ENCODE data around the gene ACVR1C.

Gene ACVR1C

DNA sequence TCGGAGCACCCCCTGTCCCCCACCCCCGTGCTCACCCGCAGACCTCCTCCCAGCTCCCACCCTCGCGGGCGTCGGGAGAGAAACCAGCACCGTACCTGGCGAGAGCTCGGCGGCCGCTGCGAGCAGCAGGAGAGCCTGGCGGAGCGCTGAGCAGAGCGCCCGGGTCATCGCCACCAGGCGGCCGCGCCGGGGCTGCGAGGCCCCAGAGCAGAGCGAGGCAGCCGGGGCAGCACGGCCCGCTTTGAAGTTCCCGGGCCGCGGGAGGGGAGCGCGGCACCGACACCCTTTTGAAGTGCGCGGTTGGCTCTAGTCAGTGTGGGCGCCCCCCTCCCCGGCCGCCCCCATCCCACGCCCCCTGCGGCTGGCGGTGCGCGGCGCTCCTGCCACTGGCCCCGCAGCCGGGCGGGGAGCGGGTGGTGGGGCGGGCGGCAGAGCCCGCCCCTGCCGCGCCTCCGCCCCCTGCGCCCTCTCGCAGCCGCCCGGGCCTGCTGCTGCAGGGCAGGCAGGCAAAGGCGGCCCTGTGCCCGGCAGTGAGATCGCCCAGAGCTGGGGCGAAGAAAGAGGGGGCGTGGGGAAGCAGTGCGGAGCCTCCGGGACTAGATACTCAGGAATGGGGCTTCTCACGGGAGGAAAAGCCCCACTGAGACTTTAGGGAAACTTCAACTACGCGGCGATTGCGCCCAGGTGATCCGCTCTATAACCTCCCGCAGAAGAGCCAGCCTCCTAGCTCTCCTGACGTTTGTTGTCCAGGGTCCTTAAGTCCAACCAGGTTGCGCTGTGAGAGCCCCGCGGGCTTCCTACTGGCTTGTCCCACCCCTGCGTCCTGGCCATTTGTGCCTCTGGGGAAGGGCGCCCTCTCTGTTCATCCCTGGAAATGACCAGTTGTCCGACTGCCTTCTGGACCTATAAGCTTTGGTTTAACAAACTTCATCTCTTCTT, at the start of gene ACVR1C:
TSS of gene ACVR1C (minus strand) at position 388 of the 939 bp plus-strand sequence. CDS start at position 168, 220 bp downstream.
- FAIRE-seq (no peak), DNase-seq (ENCODE audit: insufficient read length, low spot score) (peak; percentile 56)

GRCh38 chr2:157677941-157678340, 49.3 kb upstream of the ACVR1C start:
- DNase-seq (ENCODE audit: insufficient read length, low spot score) (no peak), FAIRE-seq (no peak)

DNA sequence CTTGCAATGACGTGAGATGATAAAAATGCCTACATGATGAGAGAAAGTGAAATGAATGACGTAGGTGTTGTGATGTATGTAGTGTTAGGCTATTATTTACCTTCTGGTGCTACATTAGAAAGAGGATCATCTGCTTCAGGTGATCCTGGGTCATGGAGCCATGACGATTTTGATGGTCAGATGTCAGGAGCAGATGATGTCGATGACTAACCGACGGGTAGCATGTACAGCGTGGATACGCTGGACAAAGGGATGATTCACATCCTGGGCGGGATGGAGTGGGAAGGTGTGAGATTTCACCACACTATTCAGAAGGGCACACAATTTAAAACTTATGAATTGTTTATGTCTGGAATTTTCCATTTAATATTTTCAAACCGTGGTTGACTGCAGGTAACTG, 43.5 kb upstream of the ACVR1C start:
- DNase-seq (ENCODE audit: insufficient read length, low spot score) (no peak), FAIRE-seq (no peak)

DNA sequence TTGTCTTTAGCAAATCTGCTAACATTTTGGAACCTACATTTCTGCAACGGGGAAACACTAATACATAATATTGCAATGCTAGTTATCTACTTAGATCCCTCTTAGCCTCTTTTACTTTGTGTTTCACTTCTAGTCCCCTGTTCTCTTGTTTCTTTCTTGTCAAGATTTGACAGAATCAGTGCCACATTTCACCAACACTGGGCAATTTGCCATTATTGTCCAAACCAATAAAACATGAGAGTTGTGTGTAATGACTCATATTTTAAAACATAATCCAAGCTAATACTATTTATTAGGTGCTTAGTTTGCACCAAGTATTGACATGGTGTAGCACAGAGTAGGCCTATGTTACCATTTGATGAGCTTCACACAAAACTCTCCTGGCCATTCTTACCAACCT, 33.7 kb upstream of the ACVR1C start:
- DNase-seq (ENCODE audit: insufficient read length, low spot score) (no peak), FAIRE-seq (no peak)

DNA sequence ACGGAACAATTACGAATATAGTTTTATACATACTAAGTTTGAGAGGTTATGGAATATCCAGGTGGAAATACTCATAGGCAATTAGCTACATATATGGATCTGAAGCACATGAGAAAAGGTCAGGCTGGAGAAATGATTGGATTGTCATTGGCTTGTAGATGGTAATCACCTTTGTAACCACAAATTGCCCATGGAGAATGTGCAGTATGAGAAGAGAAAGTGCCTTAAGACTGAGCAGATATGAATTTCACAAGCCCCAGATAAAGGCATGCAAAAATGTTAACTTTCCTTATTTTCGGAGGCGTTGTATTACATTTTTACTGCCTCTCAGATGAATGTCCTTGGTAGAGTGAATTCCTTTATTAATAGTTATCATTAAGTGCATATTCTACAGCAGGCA, 33.1 kb upstream of the ACVR1C start:
- FAIRE-seq (no peak), DNase-seq (ENCODE audit: insufficient read length, low spot score) (no peak)

- FAIRE-seq, result no peak
These were observed 29.2 kb upstream of the ACVR1C start for GRCh38 chr2:157657858-157658257.

GRCh38 chr2:157657101-157657500, 28.4 kb upstream of the ACVR1C start:
- no peak for FAIRE-seq
- DNase-seq (ENCODE audit: insufficient read length, low spot score), result no peak

More at GRCh38 chr2:157657858-157658257, 29.2 kb upstream of the ACVR1C start:
- DNase-seq (ENCODE audit: insufficient read length, low spot score), result no peak

GRCh38 chr2:157644776-157645175, 16.1 kb upstream of the ACVR1C start:
- FAIRE-seq, result no peak
- DNase-seq (ENCODE audit: insufficient read length, low spot score), result no peak

DNA sequence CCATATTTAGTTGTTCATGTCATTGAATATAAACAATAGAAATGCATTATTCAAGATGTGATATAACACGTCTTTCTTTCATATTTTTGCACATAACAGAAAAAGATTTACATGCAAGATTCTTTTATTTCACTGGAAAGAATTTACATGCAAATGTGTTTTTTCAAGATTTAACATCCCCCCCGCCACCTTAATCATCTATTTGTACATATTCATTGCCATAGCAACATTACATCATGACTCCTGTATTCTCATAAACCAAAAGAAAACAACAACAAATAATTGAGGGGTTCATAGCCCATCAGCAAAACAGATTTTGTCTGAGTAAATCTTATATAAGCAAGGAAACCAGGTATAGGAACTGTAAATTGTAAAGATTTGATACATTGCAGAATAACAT, 3.2 kb upstream of the ACVR1C start:
- FAIRE-seq (no peak), DNase-seq (ENCODE audit: insufficient read length, low spot score) (no peak)

DNA sequence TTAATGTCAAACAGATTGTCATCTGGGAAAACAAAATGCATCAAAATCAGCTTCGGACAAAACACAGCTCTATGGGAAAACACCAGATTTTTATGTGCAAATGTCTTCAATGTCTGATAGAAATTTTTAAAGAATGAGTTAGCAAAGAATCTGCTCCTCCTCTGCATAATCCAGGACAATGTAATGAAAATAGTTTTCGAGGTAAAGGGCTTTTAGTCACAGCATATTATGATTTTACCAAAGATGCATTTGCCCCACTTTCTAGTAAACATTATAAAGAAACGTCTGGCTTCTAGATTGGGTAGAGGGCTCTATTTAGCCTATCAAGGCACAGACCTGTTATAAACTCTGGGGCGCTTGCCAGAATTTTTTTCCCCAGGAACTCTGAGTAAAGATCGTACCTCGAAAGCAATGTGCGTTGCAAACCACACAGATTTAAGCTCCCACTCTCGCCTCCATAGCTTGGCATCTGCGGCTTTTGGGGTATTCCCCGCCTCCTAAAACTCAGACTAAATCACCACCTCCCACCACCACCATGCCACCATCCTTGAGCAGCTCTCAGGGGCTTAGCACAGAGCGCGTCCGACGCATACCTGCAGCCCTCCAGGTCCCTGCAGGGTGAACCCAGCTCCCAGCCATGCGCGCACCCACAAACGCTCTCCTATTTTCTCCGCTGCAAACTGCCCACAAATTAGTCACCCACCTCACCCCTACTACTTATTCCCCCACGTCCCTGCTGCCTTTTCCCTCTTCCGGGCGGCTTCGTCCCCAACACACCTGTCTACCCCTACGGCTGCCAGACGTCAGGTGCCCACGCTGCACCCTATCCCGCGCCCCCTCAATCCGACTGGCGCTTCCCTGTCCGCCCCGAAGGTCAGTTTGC, 829 bp downstream of the ACVR1C start:
- DNase-seq (ENCODE audit: insufficient read length, low spot score), result peak; percentile 8

GRCh38 chr2:157625296-157625695, 3.4 kb downstream of the ACVR1C start:
- FAIRE-seq (no peak), DNase-seq (ENCODE audit: insufficient read length, low spot score) (no peak)

More for the DNA sequence above, 829 bp downstream of the ACVR1C start:
- no peak for FAIRE-seq

GRCh38 chr2:157620956-157621355, 7.7 kb downstream of the ACVR1C start:
- FAIRE-seq, result no peak

GRCh38 chr2:157611726-157612125, 16.9 kb downstream of the ACVR1C start:
- FAIRE-seq, result no peak
- DNase-seq (ENCODE audit: insufficient read length, low spot score), result no peak

More at GRCh38 chr2:157620956-157621355, 7.7 kb downstream of the ACVR1C start:
- DNase-seq (ENCODE audit: insufficient read length, low spot score), result no peak

GRCh38 chr2:157611110-157611509, 17.6 kb downstream of the ACVR1C start:
- no peak for DNase-seq (ENCODE audit: insufficient read length, low spot score)
- FAIRE-seq, result no peak

DNA sequence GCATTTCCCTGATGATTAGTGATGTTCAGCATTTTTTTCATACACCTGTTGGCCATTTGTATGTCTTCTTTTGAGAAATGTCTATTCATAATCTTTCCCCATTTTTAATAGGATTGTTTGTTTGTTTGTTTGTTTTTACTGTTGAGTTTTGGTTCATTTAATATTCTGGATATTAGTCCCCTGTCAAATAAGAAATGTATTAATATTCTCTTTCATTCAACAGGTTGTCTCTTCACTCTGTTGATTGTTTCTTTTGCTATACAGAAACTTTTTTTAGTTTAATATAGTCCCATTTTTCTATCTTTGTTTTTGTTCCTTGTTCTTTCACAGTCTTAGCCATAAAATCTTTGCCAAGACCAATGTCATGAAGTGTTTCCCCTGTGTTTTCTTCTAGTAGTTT, 22.1 kb downstream of the ACVR1C start:
- DNase-seq (ENCODE audit: insufficient read length, low spot score) (no peak), FAIRE-seq (no peak)

GRCh38 chr2:157603198-157603597, 25.5 kb downstream of the ACVR1C start:
- DNase-seq (ENCODE audit: insufficient read length, low spot score), result no peak
- no peak for FAIRE-seq

DNA sequence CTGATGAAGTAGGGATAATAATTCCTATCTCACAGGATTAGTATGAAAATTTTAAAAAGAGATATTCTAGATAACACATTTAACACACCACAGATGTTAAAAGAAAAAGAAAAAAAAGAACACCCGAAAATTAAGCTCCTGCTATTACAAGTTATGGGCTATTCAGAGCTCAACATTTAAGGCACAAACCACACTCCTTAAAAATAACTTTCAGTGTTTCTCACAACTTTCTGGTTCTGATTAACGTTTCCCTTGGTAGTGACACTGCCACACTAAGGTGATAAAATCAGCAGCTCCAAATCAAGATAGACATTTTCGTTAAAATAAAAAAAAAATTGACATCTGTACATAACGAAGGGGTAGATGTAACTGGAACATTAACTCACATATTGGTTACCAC, 26.9 kb downstream of the ACVR1C start:
- FAIRE-seq (no peak), DNase-seq (ENCODE audit: insufficient read length, low spot score) (no peak)

GRCh38 chr2:157596992-157597681, 31.5 kb downstream of the ACVR1C start:
- FAIRE-seq, result no peak
- DNase-seq (ENCODE audit: insufficient read length, low spot score), result peak; percentile 22

- DNase-seq (ENCODE audit: insufficient read length, low spot score) (no peak), FAIRE-seq (no peak)
These were observed 35.3 kb downstream of the ACVR1C start for GRCh38 chr2:157593411-157593810.

DNA sequence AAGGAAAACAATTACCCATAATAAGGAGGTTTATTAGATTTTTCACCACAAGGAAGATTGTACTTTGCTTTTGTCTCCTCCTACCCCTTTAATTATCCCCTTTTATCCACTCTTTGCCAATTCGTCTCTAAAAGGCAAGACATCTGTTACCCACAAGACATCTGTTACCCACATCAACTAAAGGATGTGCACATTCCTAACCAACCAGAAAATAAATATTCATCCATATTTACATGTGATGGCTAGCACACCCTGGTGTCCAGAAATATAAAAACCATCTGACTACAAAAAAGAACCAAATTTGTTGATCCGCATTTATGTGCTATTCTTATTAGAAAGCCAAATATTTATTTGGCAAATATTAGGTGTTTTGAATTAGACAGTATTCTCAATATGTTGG, 35.7 kb downstream of the ACVR1C start:
- DNase-seq (ENCODE audit: insufficient read length, low spot score) (no peak), FAIRE-seq (no peak)

- DNase-seq (ENCODE audit: insufficient read length, low spot score), result no peak
- FAIRE-seq, result no peak
These were observed 36.3 kb downstream of the ACVR1C start for GRCh38 chr2:157592374-157592773.

All from GM19239 (cell line).